ENCODE measurements around the gene TRIM65.

TRIM65 gene

DNA sequence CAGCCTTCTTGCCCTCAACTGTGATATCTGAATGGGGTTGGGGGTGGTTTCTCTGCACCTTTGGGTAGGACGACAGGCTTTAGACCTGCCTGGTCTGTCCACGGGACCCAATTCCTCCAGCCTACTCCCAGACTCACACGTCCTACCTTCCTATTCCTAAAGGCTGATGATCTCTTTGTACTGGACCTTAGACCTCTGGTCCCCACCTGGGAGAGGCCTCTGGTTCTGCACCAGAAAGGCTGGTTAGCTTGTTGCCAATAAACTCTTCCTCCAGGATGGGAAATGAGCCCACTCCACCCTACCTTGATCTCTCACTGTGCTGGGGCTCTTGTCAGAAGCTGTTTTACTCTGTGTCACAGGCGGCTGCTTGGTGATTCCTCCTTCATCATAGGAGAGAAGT lies 29.7 kb upstream of the TRIM65 start:
- no peaks in the 10 kb centered on the region for H3K27me3 ChIP-seq (ENCODE audit: low read depth, low read length)
- H3K9me3 ChIP-seq (ENCODE audit: control insufficient read depth in 1 of 2, low read length in 2 of 2): no peaks in the 10 kb centered on the region
- no peak overlapping the region for H3K4me3 ChIP-seq (ENCODE audit: low read depth in 1 of 2, low read length in 2 of 2)
- H3K27ac ChIP-seq (ENCODE audit: low read length): no peak overlapping the region
- no peaks in the 10 kb centered on the region for H3K4me1 ChIP-seq (ENCODE audit: control insufficient read depth in 1 of 2, insufficient read depth in 2 of 2, low read length in 2 of 2)
- peaks cover 0 to 29% of the 10 kb centered on the region in 2 donors for H3K36me3 ChIP-seq (ENCODE audit: control insufficient read depth in 1 of 2, insufficient read depth in 2 of 2, low read length in 2 of 2)

DNA sequence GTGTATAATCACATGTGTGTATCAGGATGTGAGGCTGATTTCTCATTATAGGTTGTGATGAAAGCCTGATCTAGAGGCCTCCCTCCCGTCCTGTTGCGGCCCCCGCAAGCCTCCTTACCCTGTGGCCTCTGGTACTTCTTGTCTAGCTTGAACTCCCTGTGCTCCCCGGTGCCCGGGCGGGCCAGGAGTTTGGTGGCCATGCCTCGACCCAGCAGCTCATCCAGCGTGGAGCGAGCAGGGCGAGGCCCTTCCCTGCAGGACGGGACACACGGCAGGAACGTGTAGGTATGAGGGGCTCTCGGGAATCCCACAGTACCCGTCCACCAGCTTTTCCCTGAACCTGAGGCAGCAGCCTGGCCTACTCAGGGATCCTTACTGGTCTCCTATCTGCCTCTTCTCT lies 29.2 kb upstream of the TRIM65 start:
- Histone ChIP-seq H3K36me3 (ENCODE audit: control insufficient read depth in 1 of 2, insufficient read depth in 2 of 2, low read length in 2 of 2) (peaks cover 0 to 29% of the 10 kb centered on the region in 2 donors), H3K27ac (ENCODE audit: low read length) (no peak overlapping the region), H3K4me1 (ENCODE audit: control insufficient read depth in 1 of 2, insufficient read depth in 2 of 2, low read length in 2 of 2) (no peaks in the 10 kb centered on the region), H3K27me3 (ENCODE audit: low read depth, low read length) (no peaks in the 10 kb centered on the region), H3K4me3 (ENCODE audit: low read depth in 1 of 2, low read length in 2 of 2) (no peak overlapping the region), H3K9me3 (ENCODE audit: control insufficient read depth in 1 of 2, low read length in 2 of 2) (no peaks in the 10 kb centered on the region)

DNA sequence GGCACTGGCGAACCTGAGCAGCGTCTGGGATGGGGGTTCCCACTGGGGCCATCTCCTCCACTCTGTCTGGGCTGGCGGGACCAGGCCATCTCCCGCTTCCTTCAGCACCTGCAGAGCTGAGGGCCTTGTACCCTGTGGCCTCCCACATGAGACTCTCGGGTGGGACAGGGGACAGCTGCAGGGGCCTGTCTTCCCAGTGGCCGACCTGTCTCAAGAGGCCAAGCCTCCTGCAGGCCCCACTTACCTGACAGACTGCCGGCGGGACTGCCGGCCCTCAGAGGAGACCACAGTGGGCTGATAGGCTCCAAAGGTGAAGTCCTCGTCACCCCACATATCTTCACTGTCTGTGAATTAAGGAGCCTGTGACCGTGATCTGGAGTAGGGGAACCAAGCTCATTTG lies 28.4 kb upstream of the TRIM65 start:
- Histone ChIP-seq H3K27ac (ENCODE audit: low read length) (no peak overlapping the region), H3K9me3 (ENCODE audit: control insufficient read depth in 1 of 2, low read length in 2 of 2) (no peaks in the 10 kb centered on the region), H3K4me3 (ENCODE audit: low read depth in 1 of 2, low read length in 2 of 2) (no peak overlapping the region), H3K4me1 (ENCODE audit: control insufficient read depth in 1 of 2, insufficient read depth in 2 of 2, low read length in 2 of 2) (no peaks in the 10 kb centered on the region), H3K36me3 (ENCODE audit: control insufficient read depth in 1 of 2, insufficient read depth in 2 of 2, low read length in 2 of 2) (peaks cover 0 to 32% of the 10 kb centered on the region in 2 donors), H3K27me3 (ENCODE audit: low read depth, low read length) (no peaks in the 10 kb centered on the region)

DNA sequence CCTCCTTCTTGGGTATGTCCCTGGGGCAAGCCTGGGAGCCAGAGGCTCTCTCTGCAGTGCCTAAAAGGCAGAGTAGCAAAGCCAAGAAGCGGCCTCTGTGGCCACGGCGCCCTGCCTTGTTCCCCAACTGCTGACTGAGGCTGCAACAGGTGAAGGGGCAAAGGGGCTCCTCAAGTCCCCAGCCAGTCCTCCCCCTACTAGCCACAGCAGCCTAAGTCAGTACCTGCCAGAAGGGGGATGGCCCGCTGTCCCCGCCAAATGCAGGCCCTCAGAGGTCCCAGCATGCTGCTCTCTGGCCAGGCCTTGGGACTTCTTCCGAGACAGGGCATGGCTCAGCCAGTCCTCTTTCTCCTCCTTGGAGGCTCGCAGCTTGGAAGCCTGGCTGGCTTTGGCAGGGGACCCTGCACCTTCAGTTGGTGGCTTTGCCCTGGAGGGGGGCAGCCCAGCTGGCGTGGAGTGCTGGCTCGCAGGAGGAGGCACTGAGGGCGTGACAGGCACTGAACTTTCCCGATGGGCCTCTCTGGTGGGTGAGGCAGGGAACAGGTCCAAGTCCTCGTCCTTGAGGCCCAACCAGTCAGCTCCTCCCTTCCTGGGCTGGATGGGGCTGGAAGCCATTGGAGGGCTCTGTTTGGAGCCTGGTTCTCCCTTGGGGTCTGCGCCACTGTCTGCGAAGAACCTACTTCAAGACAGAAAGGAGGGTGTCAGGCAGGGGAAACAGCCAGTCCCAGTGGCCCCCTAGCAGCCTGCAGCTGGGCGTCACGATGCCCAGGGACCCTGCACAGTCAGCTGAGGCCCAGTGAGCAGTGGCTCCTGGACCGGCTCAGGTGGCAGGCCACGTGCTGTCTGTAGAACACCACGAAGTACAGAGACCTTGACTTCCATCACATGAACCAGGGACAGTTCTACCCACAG lies 26.5 kb upstream of the TRIM65 start:
- Histone ChIP-seq H3K4me3 (ENCODE audit: low read depth in 1 of 2, low read length in 2 of 2) (no peak overlapping the region), H3K27ac (ENCODE audit: low read length) (no peak overlapping the region), H3K4me1 (ENCODE audit: control insufficient read depth in 1 of 2, insufficient read depth in 2 of 2, low read length in 2 of 2) (no peaks in the 10 kb centered on the region), H3K36me3 (ENCODE audit: control insufficient read depth in 1 of 2, insufficient read depth in 2 of 2, low read length in 2 of 2) (peaks cover 0 to 36% of the 10 kb centered on the region in 2 donors), H3K27me3 (ENCODE audit: low read depth, low read length) (no peaks in the 10 kb centered on the region), H3K9me3 (ENCODE audit: control insufficient read depth in 1 of 2, low read length in 2 of 2) (no peaks in the 10 kb centered on the region)

DNA sequence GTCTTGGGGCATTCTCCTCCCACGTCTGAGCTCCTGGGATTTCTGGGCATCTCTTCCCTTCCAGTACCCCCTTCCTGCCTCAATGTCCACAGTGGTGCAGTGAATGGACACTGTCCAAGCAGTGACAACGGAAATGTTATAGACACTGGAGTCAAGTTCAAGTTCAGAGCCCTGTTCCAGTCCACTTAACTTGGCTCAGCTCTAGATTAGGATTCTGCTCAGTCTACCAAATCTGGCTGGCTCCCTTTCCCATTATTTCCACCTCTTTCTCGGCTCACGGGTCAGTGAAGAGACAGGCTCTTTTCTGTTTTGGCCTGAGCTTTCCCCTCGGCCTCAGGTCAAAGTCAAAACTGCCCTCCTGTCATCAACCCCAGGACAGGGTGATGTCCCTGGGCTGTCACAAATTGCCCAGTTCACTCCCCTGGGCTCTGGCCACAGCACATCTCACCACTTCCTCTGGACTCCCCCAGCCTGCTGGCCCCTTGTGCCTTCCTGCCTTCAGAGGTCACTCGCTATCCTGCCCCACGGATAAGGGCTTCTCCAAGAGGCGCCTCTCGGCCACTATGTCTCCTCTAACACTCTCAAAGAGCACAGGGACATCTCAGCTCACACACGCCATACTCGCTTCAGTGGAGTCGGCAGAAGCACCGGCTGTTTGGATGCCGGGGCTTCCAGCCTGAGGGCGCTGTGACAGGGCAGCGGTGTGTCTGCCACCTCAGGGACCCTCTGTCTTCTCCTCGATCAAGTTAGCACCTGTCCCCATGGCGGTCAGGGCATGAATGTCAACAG lies 25.6 kb upstream of the TRIM65 start:
- no peak overlapping the region for H3K27ac ChIP-seq (ENCODE audit: low read length)
- H3K36me3 ChIP-seq (ENCODE audit: control insufficient read depth in 1 of 2, insufficient read depth in 2 of 2, low read length in 2 of 2): peaks cover 0 to 36% of the 10 kb centered on the region in 2 donors
- H3K27me3 ChIP-seq (ENCODE audit: low read depth, low read length): no peaks in the 10 kb centered on the region
- no peak overlapping the region for H3K4me3 ChIP-seq (ENCODE audit: low read depth in 1 of 2, low read length in 2 of 2)
- H3K9me3 ChIP-seq (ENCODE audit: control insufficient read depth in 1 of 2, low read length in 2 of 2): no peaks in the 10 kb centered on the region
- H3K4me1 ChIP-seq (ENCODE audit: control insufficient read depth in 1 of 2, insufficient read depth in 2 of 2, low read length in 2 of 2): no peaks in the 10 kb centered on the region

DNA sequence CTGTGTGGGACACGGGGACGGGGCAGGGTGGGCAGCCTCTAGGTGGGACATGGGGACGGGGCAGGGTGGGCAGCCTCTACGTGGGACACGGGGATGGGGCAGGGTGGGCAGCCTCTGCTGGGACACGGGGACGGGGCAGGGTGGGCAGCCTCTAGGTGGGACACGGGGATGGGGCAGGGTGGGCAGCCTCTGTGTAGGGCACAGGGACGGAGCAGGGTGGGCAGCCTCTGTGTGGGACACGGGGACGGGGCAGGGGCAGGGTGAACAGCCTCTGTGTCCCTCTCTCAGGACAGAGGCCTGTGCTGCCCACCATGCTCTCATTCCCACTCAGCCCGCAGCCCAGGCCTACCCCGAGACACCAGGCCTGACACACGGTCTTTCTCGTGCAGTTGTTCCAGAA lies 24.8 kb upstream of the TRIM65 start:
- no peaks in the 10 kb centered on the region for H3K9me3 ChIP-seq (ENCODE audit: control insufficient read depth in 1 of 2, low read length in 2 of 2)
- H3K36me3 ChIP-seq (ENCODE audit: control insufficient read depth in 1 of 2, insufficient read depth in 2 of 2, low read length in 2 of 2): peaks cover 0 to 36% of the 10 kb centered on the region in 2 donors
- H3K4me1 ChIP-seq (ENCODE audit: control insufficient read depth in 1 of 2, insufficient read depth in 2 of 2, low read length in 2 of 2): no peaks in the 10 kb centered on the region
- H3K27ac ChIP-seq (ENCODE audit: low read length): no peak overlapping the region
- H3K27me3 ChIP-seq (ENCODE audit: low read depth, low read length): no peaks in the 10 kb centered on the region
- no peak overlapping the region for H3K4me3 ChIP-seq (ENCODE audit: low read depth in 1 of 2, low read length in 2 of 2)

DNA sequence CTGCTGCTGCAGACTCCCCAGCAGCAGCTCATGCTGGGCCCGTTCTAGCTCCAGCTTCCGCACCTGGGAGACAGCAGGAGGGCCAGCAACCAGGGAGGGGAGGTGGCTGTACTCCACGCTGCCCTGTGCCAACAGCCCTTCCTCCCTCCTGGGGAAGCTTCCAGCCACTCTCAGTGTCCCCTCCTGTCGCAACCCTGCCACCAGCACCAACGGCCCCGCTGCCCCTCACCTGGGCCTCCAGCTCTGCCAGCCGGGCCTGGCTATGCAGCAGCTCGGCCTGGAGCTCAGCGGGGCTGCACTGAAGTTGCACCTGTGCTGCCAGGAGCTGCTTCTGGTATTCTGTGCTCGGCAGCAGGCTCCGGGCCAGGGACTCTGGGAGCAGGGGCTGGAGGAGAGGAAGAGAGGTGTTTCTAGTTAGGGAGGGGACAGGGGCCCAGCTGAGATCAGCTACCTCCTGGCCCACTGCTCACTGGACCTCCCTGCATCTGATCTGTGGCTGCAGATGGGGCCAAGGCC lies 23.4 kb upstream of the TRIM65 start:
- no peak overlapping the region for H3K27ac ChIP-seq (ENCODE audit: low read length)
- H3K4me3 ChIP-seq (ENCODE audit: low read depth in 1 of 2, low read length in 2 of 2): no peak overlapping the region
- no peaks in the 10 kb centered on the region for H3K4me1 ChIP-seq (ENCODE audit: control insufficient read depth in 1 of 2, insufficient read depth in 2 of 2, low read length in 2 of 2)
- no peaks in the 10 kb centered on the region for H3K27me3 ChIP-seq (ENCODE audit: low read depth, low read length)
- no peaks in the 10 kb centered on the region for H3K9me3 ChIP-seq (ENCODE audit: control insufficient read depth in 1 of 2, low read length in 2 of 2)
- H3K36me3 ChIP-seq (ENCODE audit: control insufficient read depth in 1 of 2, insufficient read depth in 2 of 2, low read length in 2 of 2): peaks cover 0 to 27% of the 10 kb centered on the region in 2 donors

DNA sequence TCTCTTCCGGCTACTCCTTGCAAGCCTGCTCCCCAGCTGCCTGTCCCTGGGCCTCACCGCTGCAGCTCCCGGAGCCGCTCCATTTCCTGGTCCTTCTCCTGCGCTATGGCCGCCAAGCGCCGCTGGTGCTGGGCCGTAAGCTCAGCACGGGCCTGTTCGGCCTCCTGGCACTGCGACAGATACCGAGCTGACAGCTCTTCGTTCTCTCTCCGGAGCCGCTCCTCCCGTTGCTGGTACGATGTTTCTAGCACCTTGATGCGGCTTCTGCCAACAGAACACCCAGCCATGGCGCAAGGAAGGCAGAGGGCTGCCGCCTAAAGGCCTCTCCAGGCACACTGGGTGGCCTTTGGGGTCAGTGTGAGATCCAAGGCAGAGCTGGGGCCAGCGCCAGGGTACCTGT lies 22.9 kb upstream of the TRIM65 start:
- Histone ChIP-seq H3K36me3 (ENCODE audit: control insufficient read depth in 1 of 2, insufficient read depth in 2 of 2, low read length in 2 of 2) (peaks cover 0 to 30% of the 10 kb centered on the region in 2 donors), H3K4me1 (ENCODE audit: control insufficient read depth in 1 of 2, insufficient read depth in 2 of 2, low read length in 2 of 2) (no peaks in the 10 kb centered on the region), H3K27ac (ENCODE audit: low read length) (no peak overlapping the region), H3K27me3 (ENCODE audit: low read depth, low read length) (no peaks in the 10 kb centered on the region), H3K9me3 (ENCODE audit: control insufficient read depth in 1 of 2, low read length in 2 of 2) (no peaks in the 10 kb centered on the region), H3K4me3 (ENCODE audit: low read depth in 1 of 2, low read length in 2 of 2) (no peak overlapping the region)

DNA sequence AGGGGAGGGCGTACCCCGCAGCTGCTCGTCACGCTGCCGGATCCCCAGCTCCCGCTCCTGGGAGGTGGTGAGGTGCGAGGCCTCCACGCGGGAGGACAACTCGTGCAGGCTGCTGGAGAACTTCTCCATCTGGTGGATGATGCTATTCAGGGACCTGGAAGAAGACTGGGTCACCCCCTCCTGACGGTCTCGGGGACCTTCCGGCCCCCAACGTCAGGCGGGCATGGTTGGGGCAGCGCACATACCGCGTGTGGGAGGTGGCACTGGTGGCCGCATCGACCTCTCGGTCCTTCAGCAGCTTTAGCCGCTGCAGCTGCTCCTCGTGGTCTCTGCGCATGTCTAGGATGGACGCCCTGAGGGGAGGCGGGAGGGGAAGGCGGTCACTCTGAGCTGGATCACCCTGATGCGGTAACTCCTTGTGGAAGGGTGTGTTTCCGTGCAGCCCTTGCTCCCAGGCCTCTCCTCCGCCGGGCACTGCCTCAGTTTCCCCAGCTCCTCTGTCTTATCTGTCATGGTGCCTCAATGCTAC lies 21.2 kb upstream of the TRIM65 start:
- H3K4me1 ChIP-seq (ENCODE audit: control insufficient read depth in 1 of 2, insufficient read depth in 2 of 2, low read length in 2 of 2): no peaks in the 10 kb centered on the region
- peaks cover 0 to 38% of the 10 kb centered on the region in 2 donors for H3K36me3 ChIP-seq (ENCODE audit: control insufficient read depth in 1 of 2, insufficient read depth in 2 of 2, low read length in 2 of 2)
- H3K27ac ChIP-seq (ENCODE audit: low read length): no peak overlapping the region
- H3K27me3 ChIP-seq (ENCODE audit: low read depth, low read length): no peaks in the 10 kb centered on the region
- H3K4me3 ChIP-seq (ENCODE audit: low read depth in 1 of 2, low read length in 2 of 2): no peak overlapping the region
- no peaks in the 10 kb centered on the region for H3K9me3 ChIP-seq (ENCODE audit: control insufficient read depth in 1 of 2, low read length in 2 of 2)

DNA sequence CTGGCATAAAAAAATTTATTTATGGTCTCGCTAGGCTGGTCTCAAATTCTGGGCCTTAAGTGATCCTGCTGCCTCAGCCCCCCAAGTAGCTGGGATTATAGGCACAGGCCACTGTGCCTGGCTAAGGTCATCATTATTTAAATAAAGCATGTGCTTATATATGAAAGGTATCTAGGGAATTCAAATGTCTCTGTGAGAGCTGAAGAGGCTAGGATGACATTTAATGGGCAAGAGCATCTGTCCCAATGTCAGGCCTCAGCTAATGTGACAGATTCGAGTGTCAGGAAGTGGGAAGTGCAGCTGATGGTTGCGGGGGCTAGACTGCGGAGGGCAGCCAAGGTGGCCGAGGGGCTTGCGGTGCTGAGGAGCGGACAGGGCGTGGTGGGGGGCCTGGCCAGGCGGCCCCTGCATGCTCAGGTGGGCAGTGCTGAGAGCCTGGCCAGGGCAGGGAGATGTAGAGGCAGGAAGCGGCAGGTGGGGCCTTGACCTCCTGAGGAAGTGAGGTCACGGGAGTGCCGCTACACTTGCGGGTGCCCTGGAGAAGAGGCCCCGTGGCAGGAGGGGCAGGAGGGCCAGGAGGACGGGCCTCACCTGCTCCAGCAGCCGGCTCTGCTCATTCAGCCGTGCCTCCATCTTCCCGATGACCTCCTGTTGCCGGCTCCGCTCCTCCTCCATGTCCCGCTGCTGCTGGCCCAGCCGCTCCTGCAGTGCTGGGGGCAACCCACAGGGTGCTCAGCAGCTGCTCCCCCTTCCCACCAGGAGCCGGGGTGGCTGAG lies 20.6 kb upstream of the TRIM65 start:
- Histone ChIP-seq H3K27me3 (ENCODE audit: low read depth, low read length) (no peaks in the 10 kb centered on the region), H3K4me3 (ENCODE audit: low read depth in 1 of 2, low read length in 2 of 2) (no peak overlapping the region), H3K27ac (ENCODE audit: low read length) (no peak overlapping the region), H3K9me3 (ENCODE audit: control insufficient read depth in 1 of 2, low read length in 2 of 2) (no peaks in the 10 kb centered on the region), H3K36me3 (ENCODE audit: control insufficient read depth in 1 of 2, insufficient read depth in 2 of 2, low read length in 2 of 2) (peaks cover 0 to 34% of the 10 kb centered on the region in 2 donors), H3K4me1 (ENCODE audit: control insufficient read depth in 1 of 2, insufficient read depth in 2 of 2, low read length in 2 of 2) (no peaks in the 10 kb centered on the region)

Data from muscle layer of duodenum (tissue), 2 donors.